Effector memory CD8-positive, alpha-beta T cell (primary cell): ENCODE results near the gene SLC25A21.

Experiments
- ATAC-seq: fragments of 150-1000 bp; cut with Tn5 transposase; replicated peaks from 2 replicates; pipeline ENCODE4 v1.10.0; 2021; ENCODE audit warnings: mild to moderate bottlenecking, moderate library complexity
- DNase-seq, 3 experiments: peaks; one replicate each; pipeline ENCODE4 v3.0.0; 2021
- H3K27ac Mint-ChIP-seq, 2 donors: one replicate each; pipeline ENCODE4 v1.8.0; 2022; ENCODE audit warnings: mild to moderate bottlenecking in 2 of 2, mixed read lengths in 2 of 2, moderate library complexity in 2 of 2
- H3K27me3 Mint-ChIP-seq, 2 donors: one replicate each; pipeline ENCODE4 v1.8.0; 2022; ENCODE audit warnings: mixed read lengths in 2 of 2
- H3K36me3 Mint-ChIP-seq: one replicate; pipeline ENCODE4 v1.8.0; 2022; ENCODE audit warnings: mild to moderate bottlenecking, moderate library complexity, mixed read lengths; ENCODE audit not compliant: insufficient read depth
- H3K4me1 Mint-ChIP-seq, 2 donors: one replicate each; pipeline ENCODE4 v1.8.0; 2022; ENCODE audit warnings: low read depth in 2 of 2, mixed read lengths in 2 of 2
- H3K4me3 Mint-ChIP-seq, 2 donors: one replicate each; pipeline ENCODE4 v1.8.0; 2022; ENCODE audit warnings: mild to moderate bottlenecking in 2 of 2, mixed read lengths in 2 of 2, moderate library complexity in 2 of 2
- H3K9me3 Mint-ChIP-seq, 2 donors: one replicate each; pipeline ENCODE4 v1.8.0; 2022; ENCODE audit warnings: mixed read lengths in 2 of 2

SLC25A21 gene

GRCh38 chr14:36773136-36773540 lies 399.3 kb downstream of the SLC25A21 start:
- Mint-ChIP-seq H3K9me3 (peaks cover 0 to 7% of the 10 kb centered on the region in 2 donors), H3K36me3 (no peaks in the 10 kb centered on the region), H3K27ac (no peak overlapping the region), H3K4me3 (no peak overlapping the region), H3K27me3 (no peaks in the 10 kb centered on the region), H3K4me1 (no peaks in the 10 kb centered on the region)
- no peak for DNase-seq
- ATAC-seq: no peak

GRCh38 chr14:36771028-36771640 lies 401.3 kb downstream of the SLC25A21 start:
- no peak overlapping the region for H3K4me3 Mint-ChIP-seq
- no peaks in the 10 kb centered on the region for H3K27me3 Mint-ChIP-seq
- no peak overlapping the region for H3K27ac Mint-ChIP-seq
- no peaks in the 10 kb centered on the region for H3K36me3 Mint-ChIP-seq
- ATAC-seq (no peak), DNase-seq (no peak)
- H3K9me3 Mint-ChIP-seq: peaks cover 0 to 5% of the 10 kb centered on the region in 2 donors
- no peaks in the 10 kb centered on the region for H3K4me1 Mint-ChIP-seq

DNA sequence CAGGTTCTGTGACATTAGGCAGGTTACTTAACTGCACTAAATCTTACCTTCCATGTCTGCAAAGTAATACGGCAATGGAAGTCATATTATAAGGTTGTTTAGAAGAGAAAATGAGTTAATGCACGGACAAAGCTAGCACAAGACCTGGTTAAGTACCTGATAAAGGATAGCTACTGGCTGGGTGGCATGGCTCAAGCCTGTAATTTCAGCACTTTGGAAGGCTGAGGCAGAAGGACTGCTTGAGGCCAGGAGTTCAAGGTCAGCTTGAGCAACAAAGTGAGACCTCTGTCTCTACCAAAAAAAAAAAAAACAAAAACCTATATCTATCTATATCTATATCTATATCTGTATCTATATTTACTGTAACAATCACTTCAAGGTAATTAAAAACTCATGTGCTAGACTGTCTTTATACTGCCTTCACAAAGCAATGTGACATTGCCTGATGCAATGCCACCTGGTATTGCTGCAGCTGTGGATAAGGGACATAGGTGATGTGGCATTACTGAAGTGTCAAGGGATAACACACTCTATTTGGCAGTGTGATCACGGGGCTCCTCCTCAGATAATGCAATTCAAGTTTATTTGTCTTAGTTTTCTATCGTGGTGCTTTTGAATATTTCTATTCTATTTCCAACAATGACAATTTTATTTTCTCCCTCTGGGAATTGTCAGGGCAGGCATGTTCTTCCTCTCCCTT lies 403.6 kb downstream of the SLC25A21 start:
- Mint-ChIP-seq H3K27me3 (no peaks in the 10 kb centered on the region), H3K9me3 (peaks cover 0 to 4% of the 10 kb centered on the region in 2 donors), H3K4me3 (no peak overlapping the region), H3K27ac (no peak overlapping the region), H3K36me3 (no peaks in the 10 kb centered on the region), H3K4me1 (no peaks in the 10 kb centered on the region)
- DNase-seq (no peak), ATAC-seq (no peak)

DNA sequence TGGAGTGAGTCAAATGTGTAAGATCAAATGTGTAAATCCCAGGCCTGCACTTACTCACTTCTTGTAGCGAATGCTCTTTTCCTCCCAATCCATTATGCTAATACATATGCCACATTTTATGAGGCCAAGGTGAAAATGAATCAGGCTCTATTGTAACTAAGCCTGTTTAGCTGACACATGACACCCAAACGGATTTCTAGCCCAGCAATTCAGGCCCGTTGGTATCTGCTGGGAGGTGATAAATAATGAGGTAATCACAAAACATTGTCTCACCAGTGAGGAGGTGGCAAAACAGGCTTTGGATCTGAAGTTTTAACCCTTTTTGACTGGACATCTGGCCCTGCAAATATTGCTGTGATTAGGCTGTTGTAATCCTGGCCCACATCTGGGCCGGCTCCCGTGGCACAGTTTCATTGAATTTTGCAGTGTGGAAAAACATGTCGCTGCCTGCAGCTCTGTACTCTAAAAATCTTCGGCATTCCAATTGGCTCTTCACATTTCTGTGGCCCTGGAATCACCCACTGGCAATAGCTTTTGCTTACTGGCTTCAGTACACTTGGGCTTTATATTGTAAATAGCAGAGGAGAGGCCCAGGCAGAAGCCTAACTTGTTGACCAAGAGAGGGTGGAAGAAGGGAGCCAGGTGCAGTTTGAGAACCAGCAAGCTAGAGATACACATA lies 404.7 kb downstream of the SLC25A21 start:
- ATAC-seq: no peak
- Mint-ChIP-seq H3K4me3 (no peak overlapping the region), H3K9me3 (peaks cover 0 to 4% of the 10 kb centered on the region in 2 donors), H3K27me3 (no peaks in the 10 kb centered on the region), H3K36me3 (no peaks in the 10 kb centered on the region), H3K4me1 (no peaks in the 10 kb centered on the region), H3K27ac (no peak overlapping the region)
- DNase-seq: no peak

GRCh38 chr14:36766974-36767373 lies 405.4 kb downstream of the SLC25A21 start:
- H3K4me1 Mint-ChIP-seq: no peaks in the 10 kb centered on the region
- H3K4me3 Mint-ChIP-seq: no peak overlapping the region
- no peaks in the 10 kb centered on the region for H3K36me3 Mint-ChIP-seq
- no peak for ATAC-seq
- no peaks in the 10 kb centered on the region for H3K27me3 Mint-ChIP-seq
- H3K27ac Mint-ChIP-seq: no peak overlapping the region
- DNase-seq: no peak
- peaks cover 0 to 7% of the 10 kb centered on the region in 2 donors for H3K9me3 Mint-ChIP-seq

DNA sequence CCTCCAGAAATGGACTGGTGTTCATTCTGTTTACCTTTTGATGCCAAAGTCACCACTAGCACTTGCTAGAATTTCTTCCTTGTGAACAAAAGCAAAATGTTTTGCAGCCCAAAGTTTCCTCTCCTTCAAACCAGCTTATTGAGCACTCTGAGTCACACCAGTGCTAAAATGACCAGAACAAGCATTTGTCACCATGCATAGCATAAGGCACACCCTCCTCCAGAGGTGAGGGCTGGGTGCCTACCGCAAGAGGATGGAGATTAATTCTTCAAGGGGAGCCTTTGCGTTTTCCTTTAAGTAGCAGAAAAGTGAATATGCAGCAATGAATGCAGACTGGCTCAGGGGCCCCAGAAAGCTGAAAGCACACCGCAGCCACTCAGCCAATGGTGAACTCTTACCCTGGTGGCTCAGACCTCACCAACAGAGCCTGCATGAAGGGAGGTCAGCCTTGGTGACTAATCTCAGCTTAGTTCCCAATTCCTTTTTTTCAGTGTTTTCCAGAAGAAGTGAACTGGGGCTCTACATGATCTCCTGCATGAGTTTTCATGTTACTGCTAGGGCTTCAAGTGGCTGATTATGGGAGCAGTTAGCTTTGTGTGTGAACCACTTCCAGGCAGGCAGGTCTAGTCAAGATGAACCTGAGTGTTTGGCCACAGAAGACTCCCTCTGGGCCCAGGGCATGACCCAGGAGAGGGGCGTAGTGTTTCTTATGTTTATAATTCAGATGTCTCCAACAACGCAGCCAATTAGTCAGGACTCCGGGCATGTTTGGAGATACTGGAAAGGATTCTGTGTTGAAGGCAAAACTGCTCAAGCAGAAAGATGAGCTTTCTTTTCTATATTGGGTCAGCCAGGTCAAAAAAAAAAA lies 414.4 kb downstream of the SLC25A21 start:
- Mint-ChIP-seq H3K27me3 (no peaks in the 10 kb centered on the region), H3K36me3 (no peaks in the 10 kb centered on the region), H3K4me1 (no peaks in the 10 kb centered on the region), H3K4me3 (no peak overlapping the region), H3K9me3 (peaks cover 0 to 9% of the 10 kb centered on the region in 2 donors), H3K27ac (no peak overlapping the region)
- DNase-seq: no peak
- no peak for ATAC-seq

DNA sequence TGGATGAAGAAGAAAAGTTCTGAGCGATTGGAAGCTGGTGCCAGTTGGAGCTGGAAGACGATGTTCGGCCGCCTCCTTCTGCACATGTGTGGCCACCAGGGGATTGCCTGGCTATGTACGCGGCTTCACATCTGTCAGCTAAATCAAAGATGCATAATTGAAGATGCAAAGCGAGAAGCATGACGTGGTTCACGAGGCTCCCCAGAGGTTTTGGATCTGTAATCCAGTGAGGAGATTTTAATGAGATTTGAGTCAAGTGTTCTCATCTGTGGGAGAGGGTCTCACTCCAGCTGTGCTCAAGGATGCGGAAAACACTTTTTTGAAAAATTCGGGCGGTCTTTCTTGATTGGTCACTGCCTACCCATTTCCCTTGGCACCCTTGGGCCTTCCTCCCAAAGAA lies 416.2 kb downstream of the SLC25A21 start:
- Mint-ChIP-seq H3K27me3 (no peaks in the 10 kb centered on the region), H3K27ac (no peak overlapping the region), H3K4me3 (no peak overlapping the region), H3K4me1 (no peaks in the 10 kb centered on the region), H3K36me3 (no peaks in the 10 kb centered on the region), H3K9me3 (peaks cover 0 to 10% of the 10 kb centered on the region in 2 donors)
- DNase-seq (no peak), ATAC-seq (no peak)

GRCh38 chr14:36755756-36756155 lies 416.6 kb downstream of the SLC25A21 start:
- H3K4me3 Mint-ChIP-seq: no peak overlapping the region
- H3K27ac Mint-ChIP-seq: no peak overlapping the region
- H3K9me3 Mint-ChIP-seq: peaks cover 0 to 10% of the 10 kb centered on the region in 2 donors
- ATAC-seq (no peak), DNase-seq (no peak)
- no peaks in the 10 kb centered on the region for H3K36me3 Mint-ChIP-seq
- H3K27me3 Mint-ChIP-seq: no peaks in the 10 kb centered on the region
- no peaks in the 10 kb centered on the region for H3K4me1 Mint-ChIP-seq

- DNase-seq: no peak
- H3K36me3 Mint-ChIP-seq: no peaks in the 10 kb centered on the region
- H3K27ac Mint-ChIP-seq: no peak overlapping the region
- no peak for ATAC-seq
- H3K27me3 Mint-ChIP-seq: no peaks in the 10 kb centered on the region
- peaks cover 0 to 19% of the 10 kb centered on the region in 2 donors for H3K9me3 Mint-ChIP-seq
- no peaks in the 10 kb centered on the region for H3K4me1 Mint-ChIP-seq
- no peak overlapping the region for H3K4me3 Mint-ChIP-seq
These were observed 420.5 kb downstream of the SLC25A21 start for GRCh38 chr14:36751920-36752319.

DNA sequence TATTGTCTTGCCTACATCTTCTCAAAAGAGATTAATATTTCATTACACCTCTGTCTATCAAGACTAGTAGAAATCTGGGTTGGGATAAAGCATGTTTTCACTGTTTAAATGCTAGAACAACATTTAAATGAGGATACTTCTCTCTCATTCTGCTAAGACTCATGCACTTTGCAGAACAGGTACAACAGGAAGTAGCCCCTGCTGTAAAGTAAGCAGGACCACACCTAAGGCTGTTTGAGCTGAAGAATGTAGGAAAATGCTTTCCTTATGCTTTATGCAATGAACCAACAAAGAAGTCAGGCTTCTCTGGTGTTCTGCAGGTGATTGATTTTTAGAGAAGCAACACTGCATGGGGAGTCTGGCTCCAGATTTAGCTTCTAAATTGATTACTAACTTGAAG lies 421.3 kb downstream of the SLC25A21 start:
- DNase-seq (no peak), ATAC-seq (no peak)
- Mint-ChIP-seq H3K4me3 (no peak overlapping the region), H3K27ac (no peak overlapping the region), H3K27me3 (no peaks in the 10 kb centered on the region), H3K36me3 (no peaks in the 10 kb centered on the region), H3K4me1 (no peaks in the 10 kb centered on the region), H3K9me3 (peaks cover 0 to 17% of the 10 kb centered on the region in 2 donors)

DNA sequence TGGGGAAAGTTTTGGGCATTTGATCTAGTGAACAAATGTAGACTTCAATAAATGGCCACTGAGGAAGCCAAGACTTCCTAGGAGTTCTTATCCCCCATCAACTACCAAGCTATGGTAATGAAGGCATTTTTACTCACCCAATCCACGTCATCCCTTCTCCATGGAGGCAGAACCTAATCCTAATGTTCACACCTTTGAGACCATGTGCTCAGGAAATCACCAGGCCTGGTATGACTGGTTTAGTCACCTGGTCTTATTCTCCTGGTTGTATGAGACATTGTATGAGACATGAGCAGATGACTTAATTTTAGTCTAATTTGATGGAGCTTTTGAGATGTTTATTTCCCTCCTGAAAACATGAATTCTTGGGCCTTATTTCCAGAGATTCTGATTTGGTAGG lies 422.2 kb downstream of the SLC25A21 start:
- H3K27me3 Mint-ChIP-seq: no peaks in the 10 kb centered on the region
- ATAC-seq (no peak), DNase-seq (no peak)
- no peaks in the 10 kb centered on the region for H3K4me1 Mint-ChIP-seq
- peaks cover 0 to 14% of the 10 kb centered on the region in 2 donors for H3K9me3 Mint-ChIP-seq
- H3K27ac Mint-ChIP-seq: no peak overlapping the region
- H3K4me3 Mint-ChIP-seq: no peak overlapping the region
- no peaks in the 10 kb centered on the region for H3K36me3 Mint-ChIP-seq

- Mint-ChIP-seq H3K27ac (no peak overlapping the region), H3K4me3 (no peak overlapping the region), H3K27me3 (no peaks in the 10 kb centered on the region), H3K36me3 (no peaks in the 10 kb centered on the region), H3K9me3 (peaks cover 0 to 13% of the 10 kb centered on the region in 2 donors), H3K4me1 (no peaks in the 10 kb centered on the region)
- DNase-seq (no peak), ATAC-seq (no peak)
These were observed 423.7 kb downstream of the SLC25A21 start for GRCh38 chr14:36748610-36749213.
